Activated CD8-positive, alpha-beta memory T cell treated with anti-CD3 and anti-CD28 coated beads, Interleukin-2, amount 10 ng/mL, durations not matched to agents 7 days and 5 days (primary cell): ENCODE results near the gene DHRSX. TPM values are rescaled to one million over a fixed set of nuclear protein-coding genes. Genes with fewer than 3 reads are reported as not detected.

Experiments
- ATAC-seq: fragments of 150-1000 bp; cut with Tn5 transposase; one replicate; pipeline ENCODE4 v1.10.0; 2021; ENCODE audit warnings: moderate library complexity
- CTCF ChIA-PET: fragments of 350-600 bp; sonication (Branson Sonifier 250); formaldehyde crosslinking; loops from one replicate; lab custom pipeline; 2021; ENCODE audit warnings: antibody characterized with exemption; lab: Charles Lee
- DNase-seq: peaks from one replicate; pipeline ENCODE4 v3.0.0-alpha.2; 2020
- H3K27ac Mint-ChIP-seq: one replicate; pipeline ENCODE4 v1.8.0; 2021; ENCODE audit warnings: mild to moderate bottlenecking, mixed read lengths
- H3K27me3 Mint-ChIP-seq: one replicate; pipeline ENCODE4 v1.8.0; 2021; ENCODE audit warnings: mixed read lengths
- H3K36me3 Mint-ChIP-seq: one replicate; pipeline ENCODE4 v1.8.0; 2021; ENCODE audit warnings: mild to moderate bottlenecking, mixed read lengths
- H3K4me1 Mint-ChIP-seq: one replicate; pipeline ENCODE4 v1.8.0; 2021; ENCODE audit warnings: mixed read lengths
- H3K4me3 Mint-ChIP-seq: one replicate; pipeline ENCODE4 v1.8.0; 2021; ENCODE audit warnings: mild to moderate bottlenecking, moderate library complexity, mixed read lengths
- H3K9me3 Mint-ChIP-seq: one replicate; pipeline ENCODE4 v1.8.0; 2022; ENCODE audit warnings: low read depth, mixed read lengths
- total RNA-seq, 2 experiments: library from RNA; stranded (reverse); gene quantifications; one replicate each; pipeline ENCODE4 v1.2.3, GENCODE V29; 2021

Gene DHRSX
- total RNA-seq, 2 experiments from 2014 or later, result 21.1 to 22.5 TPM

GRCh38 chrX:2498781-2499302 lies 1.9 kb downstream of the DHRSX start:
- H3K4me1 Mint-ChIP-seq, result peaks cover 27% of the 10 kb centered on the region
- CTCF ChIA-PET, result no interaction called here
- peak overlapping the region; percentile 70 for H3K27ac Mint-ChIP-seq
- H3K36me3 Mint-ChIP-seq, result peaks cover 3% of the 10 kb centered on the region
- H3K4me3 Mint-ChIP-seq, result peak overlapping the region; percentile 78
- no peak for DNase-seq
- no peak for ATAC-seq
- no peaks in the 10 kb centered on the region for H3K27me3 Mint-ChIP-seq
- no peaks in the 10 kb centered on the region for H3K9me3 Mint-ChIP-seq

GRCh38 chrX:2497961-2498780 lies 2.6 kb downstream of the DHRSX start:
- Mint-ChIP-seq H3K27me3 (no peaks in the 10 kb centered on the region), H3K36me3 (peaks cover 3% of the 10 kb centered on the region), H3K4me1 (peaks cover 27% of the 10 kb centered on the region), H3K9me3 (no peaks in the 10 kb centered on the region), H3K4me3 (no peak overlapping the region), H3K27ac (peak overlapping the region; percentile 70)
- ATAC-seq (no peak), DNase-seq (no peak)
- CTCF ChIA-PET, result no interaction called here

- peaks cover 27% of the 10 kb centered on the region for H3K4me1 Mint-ChIP-seq
- peaks cover 6% of the 10 kb centered on the region for H3K36me3 Mint-ChIP-seq
- no peak overlapping the region for H3K4me3 Mint-ChIP-seq
- no peak for DNase-seq
- no peak for ATAC-seq
- no peaks in the 10 kb centered on the region for H3K27me3 Mint-ChIP-seq
- CTCF ChIA-PET, result no interaction called here
- no peaks in the 10 kb centered on the region for H3K9me3 Mint-ChIP-seq
- H3K27ac Mint-ChIP-seq, result no peak overlapping the region
These were observed 5.2 kb downstream of the DHRSX start for GRCh38 chrX:2495595-2495994.

- Mint-ChIP-seq H3K4me1 (peaks cover 7% of the 10 kb centered on the region), H3K4me3 (no peak overlapping the region), H3K36me3 (peaks cover 21% of the 10 kb centered on the region), H3K27ac (no peak overlapping the region), H3K9me3 (no peaks in the 10 kb centered on the region), H3K27me3 (no peaks in the 10 kb centered on the region)
- no peak for DNase-seq
- no peak for ATAC-seq
- CTCF ChIA-PET, result no interaction called here
These were observed 8.1 kb downstream of the DHRSX start for GRCh38 chrX:2492531-2493218.

GRCh38 chrX:2490634-2491033 lies 10.1 kb downstream of the DHRSX start:
- H3K4me3 Mint-ChIP-seq, result no peak overlapping the region
- no peaks in the 10 kb centered on the region for H3K9me3 Mint-ChIP-seq
- DNase-seq (no peak), ATAC-seq (no peak)
- H3K4me1 Mint-ChIP-seq, result no peaks in the 10 kb centered on the region
- no peaks in the 10 kb centered on the region for H3K27me3 Mint-ChIP-seq
- H3K36me3 Mint-ChIP-seq, result peaks cover 27% of the 10 kb centered on the region
- no peak overlapping the region for H3K27ac Mint-ChIP-seq
- CTCF ChIA-PET, result no interaction called here

GRCh38 chrX:2489446-2490445 lies 11.0 kb downstream of the DHRSX start:
- CTCF ChIA-PET, result no interaction called here
- Mint-ChIP-seq H3K9me3 (no peaks in the 10 kb centered on the region), H3K27me3 (no peaks in the 10 kb centered on the region), H3K4me3 (no peak overlapping the region), H3K4me1 (no peaks in the 10 kb centered on the region), H3K36me3 (peaks cover 27% of the 10 kb centered on the region), H3K27ac (no peak overlapping the region)
- ATAC-seq, result no peak
- no peak for DNase-seq

GRCh38 chrX:2488621-2489285 lies 12.0 kb downstream of the DHRSX start:
- no peaks in the 10 kb centered on the region for H3K4me1 Mint-ChIP-seq
- DNase-seq (no peak), ATAC-seq (no peak)
- CTCF ChIA-PET, result no interaction called here
- H3K9me3 Mint-ChIP-seq, result no peaks in the 10 kb centered on the region
- no peaks in the 10 kb centered on the region for H3K27me3 Mint-ChIP-seq
- no peak overlapping the region for H3K27ac Mint-ChIP-seq
- H3K36me3 Mint-ChIP-seq, result peaks cover 27% of the 10 kb centered on the region
- no peak overlapping the region for H3K4me3 Mint-ChIP-seq

GRCh38 chrX:2487366-2487765 lies 13.4 kb downstream of the DHRSX start:
- Mint-ChIP-seq H3K36me3 (peaks cover 27% of the 10 kb centered on the region), H3K27me3 (no peaks in the 10 kb centered on the region), H3K9me3 (no peaks in the 10 kb centered on the region), H3K4me3 (no peak overlapping the region), H3K27ac (no peak overlapping the region), H3K4me1 (no peaks in the 10 kb centered on the region)
- CTCF ChIA-PET, result no interaction called here
- no peak for ATAC-seq
- DNase-seq, result no peak

- Mint-ChIP-seq H3K36me3 (peaks cover 27% of the 10 kb centered on the region), H3K27me3 (no peaks in the 10 kb centered on the region), H3K9me3 (no peaks in the 10 kb centered on the region), H3K27ac (no peak overlapping the region), H3K4me1 (no peaks in the 10 kb centered on the region), H3K4me3 (no peak overlapping the region)
- no peak for ATAC-seq
- CTCF ChIA-PET, result no interaction called here
- no peak for DNase-seq
These were observed 14.2 kb downstream of the DHRSX start for GRCh38 chrX:2486476-2487133.

GRCh38 chrX:2485789-2486345 lies 14.9 kb downstream of the DHRSX start:
- H3K4me1 Mint-ChIP-seq, result no peaks in the 10 kb centered on the region
- no peak overlapping the region for H3K27ac Mint-ChIP-seq
- H3K9me3 Mint-ChIP-seq, result no peaks in the 10 kb centered on the region
- CTCF ChIA-PET, result no interaction called here
- no peak for ATAC-seq
- H3K4me3 Mint-ChIP-seq, result no peak overlapping the region
- H3K36me3 Mint-ChIP-seq, result peaks cover 29% of the 10 kb centered on the region
- DNase-seq, result no peak
- no peaks in the 10 kb centered on the region for H3K27me3 Mint-ChIP-seq

- Mint-ChIP-seq H3K27ac (no peak overlapping the region), H3K4me1 (no peaks in the 10 kb centered on the region), H3K9me3 (peaks cover under 1% of the 10 kb centered on the region)
These were observed 15.8 kb downstream of the DHRSX start for GRCh38 chrX:2484721-2485648.

More at GRCh38 chrX:2484721-2485648, 15.8 kb downstream of the DHRSX start:
- CTCF ChIA-PET, result no interaction called here
- Mint-ChIP-seq H3K27me3 (no peaks in the 10 kb centered on the region), H3K36me3 (peaks cover 23% of the 10 kb centered on the region), H3K4me3 (no peak overlapping the region)
- no peak for DNase-seq
- ATAC-seq, result no peak
